ENCODE results near the gene HCK. TPM values are rescaled to one million over a fixed set of nuclear protein-coding genes. Genes with fewer than 3 reads are reported as not detected.

The HCK gene
- total RNA-seq, 4 donors from 2014 or later: 1.4 to 4.7 (median 4.2) TPM

- H3K4me3 ChIP-seq: no peak overlapping the region
- TF ChIP-seq POLR2A (IDR thresholded peaks at IDR 0.05): no peak
- TF ChIP-seq, protein P1, sequence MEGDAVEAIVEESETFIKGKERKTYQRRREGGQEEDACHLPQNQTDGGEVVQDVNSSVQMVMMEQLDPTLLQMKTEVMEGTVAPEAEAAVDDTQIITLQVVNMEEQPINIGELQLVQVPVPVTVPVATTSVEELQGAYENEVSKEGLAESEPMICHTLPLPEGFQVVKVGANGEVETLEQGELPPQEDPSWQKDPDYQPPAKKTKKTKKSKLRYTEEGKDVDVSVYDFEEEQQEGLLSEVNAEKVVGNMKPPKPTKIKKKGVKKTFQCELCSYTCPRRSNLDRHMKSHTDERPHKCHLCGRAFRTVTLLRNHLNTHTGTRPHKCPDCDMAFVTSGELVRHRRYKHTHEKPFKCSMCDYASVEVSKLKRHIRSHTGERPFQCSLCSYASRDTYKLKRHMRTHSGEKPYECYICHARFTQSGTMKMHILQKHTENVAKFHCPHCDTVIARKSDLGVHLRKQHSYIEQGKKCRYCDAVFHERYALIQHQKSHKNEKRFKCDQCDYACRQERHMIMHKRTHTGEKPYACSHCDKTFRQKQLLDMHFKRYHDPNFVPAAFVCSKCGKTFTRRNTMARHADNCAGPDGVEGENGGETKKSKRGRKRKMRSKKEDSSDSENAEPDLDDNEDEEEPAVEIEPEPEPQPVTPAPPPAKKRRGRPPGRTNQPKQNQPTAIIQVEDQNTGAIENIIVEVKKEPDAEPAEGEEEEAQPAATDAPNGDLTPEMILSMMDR (IDR thresholded peaks at IDR 0.05 in 4 of 5, conservative IDR thresholded peaks at IDR 0.05 in 1 of 5): no peak
- H3K27me3 ChIP-seq: peaks cover 0 to 14% (median 8%) of the 10 kb centered on the region in 3 donors
- no peaks in the 10 kb centered on the region for H3K36me3 ChIP-seq
- ATAC-seq: peak; percentile 26 to 27
- H3K9me3 ChIP-seq: no peaks in the 10 kb centered on the region
- intact Hi-C loops (cut with DNase I; ENCODE audit: low total_unique reads) (no loop called here), in situ Hi-C loops (cut with MboI; ENCODE audit: low sequenced_read_pairs in 4 of 4) (no loop called here)
- no peaks in the 10 kb centered on the region for H3K4me1 ChIP-seq
- no peak overlapping the region for H3K27ac ChIP-seq
- no peak for DNase-seq
These were observed 11.7 kb upstream of the HCK start for GRCh38 chr20:32040142-32040953.

DNA sequence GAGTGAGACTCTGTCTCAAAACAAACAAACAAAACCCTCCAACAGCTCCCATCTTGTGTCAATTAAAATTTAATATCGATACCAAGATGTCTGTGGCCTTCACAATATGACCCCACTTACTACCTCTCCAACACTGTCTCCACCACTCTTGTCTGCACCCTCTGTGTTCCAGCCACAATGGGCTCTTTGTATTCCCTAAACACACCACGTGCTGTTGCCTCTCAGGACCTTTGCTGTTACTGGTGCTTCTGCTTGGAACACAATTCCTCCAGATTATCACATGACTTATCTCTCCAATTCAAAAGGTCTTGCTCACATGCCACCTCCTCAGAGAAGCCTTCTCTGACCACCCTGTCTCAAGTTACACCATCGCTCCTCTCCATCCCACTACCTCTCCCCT is 6.0 kb upstream of the HCK start:
- no peaks in the 10 kb centered on the region for H3K36me3 ChIP-seq
- ATAC-seq (no peak), DNase-seq (no peak)
- H3K9me3 ChIP-seq: no peaks in the 10 kb centered on the region
- in situ Hi-C loops (cut with MboI; ENCODE audit: low sequenced_read_pairs in 4 of 4): no loop called here
- H3K27ac ChIP-seq: no peak overlapping the region
- TF ChIP-seq, protein P1 (IDR thresholded peaks at IDR 0.05 in 4 of 5, conservative IDR thresholded peaks at IDR 0.05 in 1 of 5): no peak
- TF ChIP-seq POLR2A (IDR thresholded peaks at IDR 0.05): no peak
- intact Hi-C loops (cut with DNase I; ENCODE audit: low total_unique reads): no loop called here
- no peaks in the 10 kb centered on the region for H3K4me1 ChIP-seq
- peaks cover 14 to 17% (median 16%) of the 10 kb centered on the region in 3 donors for H3K27me3 ChIP-seq
- H3K4me3 ChIP-seq: no peak overlapping the region

GRCh38 chr20:32050324-32050841 is 1.7 kb upstream of the HCK start:
- peaks cover 41 to 56% (median 52%) of the 10 kb centered on the region in 3 donors for H3K27me3 ChIP-seq
- ATAC-seq (no peak), DNase-seq (no peak)
- intact Hi-C loops (cut with DNase I; ENCODE audit: low total_unique reads) (no loop called here), in situ Hi-C loops (cut with MboI; ENCODE audit: low sequenced_read_pairs in 4 of 4) (no loop called here)
- H3K4me3 ChIP-seq: no peak overlapping the region
- H3K27ac ChIP-seq: no peak overlapping the region
- peaks cover 0 to 4% of the 10 kb centered on the region in 2 donors for H3K4me1 ChIP-seq
- no peaks in the 10 kb centered on the region for H3K9me3 ChIP-seq
- no peaks in the 10 kb centered on the region for H3K36me3 ChIP-seq
- no peak for TF ChIP-seq POLR2A (IDR thresholded peaks at IDR 0.05)
- TF ChIP-seq, protein P1 (IDR thresholded peaks at IDR 0.05 in 4 of 5, conservative IDR thresholded peaks at IDR 0.05 in 1 of 5): no peak

- no peak overlapping the region for H3K27ac ChIP-seq
- no peak for DNase-seq
- H3K9me3 ChIP-seq: no peaks in the 10 kb centered on the region
- TF ChIP-seq, protein P1 (IDR thresholded peaks at IDR 0.05 in 4 of 5, conservative IDR thresholded peaks at IDR 0.05 in 1 of 5): no peak
- TF ChIP-seq POLR2A (IDR thresholded peaks at IDR 0.05): no peak
- ATAC-seq: no peak
- intact Hi-C loops (cut with DNase I; ENCODE audit: low total_unique reads): no loop called here
- H3K4me1 ChIP-seq: peaks cover 0 to 4% of the 10 kb centered on the region in 2 donors
- in situ Hi-C loops (cut with MboI; ENCODE audit: low sequenced_read_pairs in 4 of 4): no loop called here
- no peaks in the 10 kb centered on the region for H3K36me3 ChIP-seq
- H3K27me3 ChIP-seq: peaks cover 44 to 62% (median 53%) of the 10 kb centered on the region in 3 donors
- H3K4me3 ChIP-seq: no peak overlapping the region
These were observed 1.0 kb upstream of the HCK start for GRCh38 chr20:32050851-32051556.
